Hepatocyte (in vitro differentiated cells): ENCODE results near the gene CBFA2T3.

Source experiments
- CTCF ChIP-seq: fragments of 200-600 bp; sonication (generic); IDR thresholded peaks from 2 replicates; pipeline ENCODE4 v1.5.1; 2016; ENCODE audit warnings: antibody characterized with exemption, mild to moderate bottlenecking; ENCODE audit not compliant: poor library complexity
- EZH2 ChIP-seq: fragments of 200-600 bp; sonication (generic); IDR thresholded peaks from 2 replicates; pipeline ENCODE4 v1.6.1; 2016; ENCODE audit warnings: antibody characterized with exemption, mild to moderate bottlenecking, borderline replicate concordance

- TF ChIP-seq CTCF, result no peak
- no peak for TF ChIP-seq EZH2
Measured at GRCh38 chr16:88880226-88881006, 96.6 kb downstream of the CBFA2T3 start.
